ENCODE measurements around the gene WDFY4.

DNA sequence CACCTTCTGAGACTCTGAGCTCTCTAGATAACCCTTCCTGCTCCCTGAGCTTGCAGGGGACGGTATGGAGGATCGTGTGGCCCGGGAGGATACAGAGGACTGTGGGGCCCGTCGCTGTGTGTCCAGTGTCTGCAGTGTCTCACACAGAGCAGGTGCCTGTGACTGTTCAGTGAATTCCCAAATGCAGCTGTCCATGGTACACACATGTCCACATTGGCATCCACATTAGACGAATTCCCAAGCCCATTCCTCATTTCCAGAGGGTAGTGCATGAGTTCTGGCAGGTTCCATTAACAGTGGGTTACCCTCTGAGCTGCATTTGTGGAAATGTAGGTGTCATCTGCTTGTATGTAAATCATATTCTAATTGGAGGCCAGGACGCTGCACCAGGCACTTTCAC, 39.5 kb downstream of the WDFY4 start:
- TF ChIP-seq CTCF (IDR thresholded peaks at IDR 0.05) (no peak), EP300 (IDR thresholded peaks at IDR 0.05) (no peak)
